ENCODE results near the gene IMMP1L. TPM values are rescaled to one million over a fixed set of nuclear protein-coding genes. Genes with fewer than 3 reads are reported as not detected.

The IMMP1L gene
- total RNA-seq, 4 donors from 2014 or later = 7.1 to 61.9 (median 33.5) TPM

GRCh38 chr11:31417816-31418215 is 91.6 kb downstream of the IMMP1L start:
- Histone ChIP-seq H3K27me3 (no peaks in the 10 kb centered on the region), H3K9me3 (no peaks in the 10 kb centered on the region), H3K4me3 (no peak overlapping the region), H3K27ac (no peak overlapping the region), H3K36me3 (peaks cover 3% of the 10 kb centered on the region), H3K4me1 (no peaks in the 10 kb centered on the region)
- TF ChIP-seq CTCF (IDR thresholded peaks at IDR 0.05) (no peak), POLR2AphosphoS5 (IDR thresholded peaks at IDR 0.05) (no peak), EP300 (IDR thresholded peaks at IDR 0.05) (no peak), POLR2A (IDR thresholded peaks at IDR 0.05) (no peak)
- WGBS = 94% methylated on average over 2 of the region's 2 CpGs
- DNase-seq (ENCODE audit: low spot score in 2 of 2) = no peak

- Histone ChIP-seq H3K27ac (no peak overlapping the region), H3K36me3 (peaks cover 3% of the 10 kb centered on the region), H3K9me3 (no peaks in the 10 kb centered on the region), H3K4me3 (no peak overlapping the region), H3K4me1 (no peaks in the 10 kb centered on the region), H3K27me3 (no peaks in the 10 kb centered on the region)
- DNase-seq (ENCODE audit: low spot score in 2 of 2) = no peak
- WGBS = 95% methylated on average over 1 of the region's 1 CpG
- TF ChIP-seq CTCF (IDR thresholded peaks at IDR 0.05) = no peak
- no peak for TF ChIP-seq POLR2A (IDR thresholded peaks at IDR 0.05)
- TF ChIP-seq EP300 (IDR thresholded peaks at IDR 0.05) = no peak
- no peak for TF ChIP-seq POLR2AphosphoS5 (IDR thresholded peaks at IDR 0.05)
Observed at GRCh38 chr11:31417357-31417756, 92.1 kb downstream of the IMMP1L start.

- TF ChIP-seq EP300 (IDR thresholded peaks at IDR 0.05) (no peak), CTCF (IDR thresholded peaks at IDR 0.05) (no peak), POLR2A (IDR thresholded peaks at IDR 0.05) (no peak), POLR2AphosphoS5 (IDR thresholded peaks at IDR 0.05) (no peak)
- H3K27me3 ChIP-seq = no peaks in the 10 kb centered on the region
- no peaks in the 10 kb centered on the region for H3K4me1 ChIP-seq
- no peak overlapping the region for H3K4me3 ChIP-seq
- no peaks in the 10 kb centered on the region for H3K9me3 ChIP-seq
- DNase-seq (ENCODE audit: low spot score in 2 of 2) = no peak
- H3K36me3 ChIP-seq = peaks cover 3% of the 10 kb centered on the region
- WGBS = 81% methylated on average over 4 of the region's 4 CpGs
- no peak overlapping the region for H3K27ac ChIP-seq
Observed at GRCh38 chr11:31415435-31415834, 94.0 kb downstream of the IMMP1L start.

GRCh38 chr11:31414338-31414737 is 95.1 kb downstream of the IMMP1L start:
- Histone ChIP-seq H3K4me1 (no peaks in the 10 kb centered on the region), H3K27me3 (no peaks in the 10 kb centered on the region), H3K36me3 (peaks cover 3% of the 10 kb centered on the region), H3K27ac (no peak overlapping the region), H3K9me3 (no peaks in the 10 kb centered on the region), H3K4me3 (no peak overlapping the region)
- no peak for DNase-seq (ENCODE audit: low spot score in 2 of 2)
- WGBS = 76% methylated on average over 3 of the region's 3 CpGs
- TF ChIP-seq CTCF (IDR thresholded peaks at IDR 0.05) = no peak
- no peak for TF ChIP-seq POLR2A (IDR thresholded peaks at IDR 0.05)
- no peak for TF ChIP-seq POLR2AphosphoS5 (IDR thresholded peaks at IDR 0.05)

GRCh38 chr11:31412946-31413345 is 96.5 kb downstream of the IMMP1L start:
- Histone ChIP-seq H3K27me3 (no peaks in the 10 kb centered on the region), H3K9me3 (no peaks in the 10 kb centered on the region), H3K27ac (no peak overlapping the region), H3K4me3 (no peak overlapping the region), H3K4me1 (no peaks in the 10 kb centered on the region), H3K36me3 (peaks cover 3% of the 10 kb centered on the region)
- no peak for DNase-seq (ENCODE audit: low spot score in 2 of 2)
- WGBS = 95% methylated on average over 2 of the region's 2 CpGs
- TF ChIP-seq CTCF (IDR thresholded peaks at IDR 0.05) (no peak), EP300 (IDR thresholded peaks at IDR 0.05) (no peak), POLR2AphosphoS5 (IDR thresholded peaks at IDR 0.05) (no peak), POLR2A (IDR thresholded peaks at IDR 0.05) (no peak)
